NT2/D1 (cell line): Measurements from ENCODE around the gene RNF10.

ENCODE experiments used
- SUZ12 ChIP-seq: IDR thresholded peaks from 2 replicates; pipeline ENCODE4 v1.6.1; 2011; ENCODE audit not compliant: insufficient read length, insufficient read depth; ENCODE audit errors: extremely low read depth
- YY1 ChIP-seq: IDR thresholded peaks from 2 replicates; pipeline ENCODE4 v1.6.1; 2011; ENCODE audit not compliant: insufficient read length, insufficient read depth

DNA sequence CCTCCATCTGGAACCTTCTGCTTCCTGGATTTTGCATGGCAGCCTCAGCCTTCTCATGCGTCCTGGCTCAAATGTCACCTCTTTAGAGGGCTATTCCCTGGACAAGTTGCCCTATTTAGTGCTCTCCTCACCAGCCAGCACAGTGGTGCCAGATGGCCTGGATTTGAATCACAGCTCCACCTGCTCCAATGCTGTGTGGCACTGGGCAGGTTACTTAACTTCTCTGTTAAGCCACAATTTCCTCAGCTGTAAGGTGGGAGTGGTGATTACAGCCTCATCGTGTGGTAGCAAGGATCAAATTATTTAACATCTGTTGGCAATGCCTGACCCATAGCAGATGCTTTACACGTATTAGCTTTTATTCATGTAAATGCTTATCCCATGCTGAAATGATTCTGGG, 63.7 kb downstream of the RNF10 start:
- TF ChIP-seq YY1 (no peak), SUZ12 (no peak)
